K562 (cell line): ENCODE measurements around the gene POM121C. TPM values are rescaled to one million over a fixed set of nuclear protein-coding genes. Genes with fewer than 3 reads are reported as not detected.
"Not testable (repeated sequence)": the region's sequence is repeated elsewhere in the genome, so short reads cannot be mapped to it uniquely, and the experiment has no call there.

Source experiments
- ATAC-seq: fragments of 200-7000 bp; cut with Tn5 transposase; 3 replicates; pipeline ENCODE4 v1.9.1; 2020; ENCODE audit warnings: moderate library complexity
- BruUV-seq: library from RNA; stranded (reverse); fragments of 400-500 nt; replicated peaks from 2 replicates; lab custom pipeline; 2021; lab: Mats Ljungman, UMichigan
- CTCF ChIA-PET: fragments of 300-600 bp; formaldehyde crosslinking; extraction: SDS; loops from one replicate; lab custom pipeline; 2021; ENCODE audit warnings: low intra/inter-chr PET ratio; lab: Yijun Ruan, JAX
- POLR2A ChIA-PET: fragments of 300-600, 350-650 bp; sonication (Branson Sonifier 250); formaldehyde crosslinking; extraction: SDS; loops from one replicate; lab custom pipeline; 2021; ENCODE audit warnings: antibody characterized with exemption, inconsistent platforms; lab: Yijun Ruan, JAX
- DNase-seq, 4 experiments: peaks; one replicate each; pipeline versions ENCODE4 v3.0.0 to v3.0.0-alpha.2; 2011 to 2018; ENCODE audit warnings: low spot score in 3 of 4, mixed read lengths in 3 of 4; ENCODE audit errors: extremely low read depth in 1 of 4
- FAIRE-seq: peaks from 2 replicates; lab custom pipeline; 2011; peaks lifted over from hg19 to GRCh38; lab: Jason Lieb, UNC
- H2AFZ ChIP-seq: 2 replicates; pipeline ENCODE4 v1.6.0; 2011; ENCODE audit warnings: low read depth, low read length, control low read depth, inconsistent platforms
- H3K27ac ChIP-seq: fragments of 200-600 bp; 3 replicates; pipeline ENCODE4 v1.8.0; 2011; ENCODE audit warnings: low read depth, mild to moderate bottlenecking, control low read depth, inconsistent platforms, low read length, moderate library complexity, mixed read lengths; ENCODE audit errors: extremely low read depth
- H3K27me3 ChIP-seq, 2 experiments: fragments of 300-600 bp in 1 of 2; 2 replicates in 1 of 2; 3 replicates in 1 of 2; pipeline versions ENCODE4 v1.6.0 to v1.8.0; 2011; ENCODE audit warnings: inconsistent platforms in 2 of 2, low read length in 2 of 2, mild to moderate bottlenecking in 1 of 2, mixed read lengths in 1 of 2, moderate library complexity in 1 of 2; ENCODE audit not compliant: control insufficient read depth in 2 of 2, insufficient read depth in 2 of 2
- H3K36me3 ChIP-seq: fragments of 300-600 bp; 3 replicates; pipeline ENCODE4 v1.8.0; 2011; ENCODE audit warnings: mild to moderate bottlenecking, low read length, inconsistent platforms; ENCODE audit not compliant: control insufficient read depth, insufficient read depth
- H3K4me1 ChIP-seq, 2 experiments: fragments of 200-600 bp in 1 of 2; replicated peaks in 1 of 2; 2 replicates in 1 of 2; 3 replicates in 1 of 2; pipeline versions ENCODE4 v1.5.1 to v1.8.0; 2011; ENCODE audit warnings: inconsistent platforms in 2 of 2, low read length in 2 of 2, mild to moderate bottlenecking in 1 of 2, mixed read lengths in 1 of 2, moderate library complexity in 1 of 2; ENCODE audit not compliant: control insufficient read depth in 2 of 2, insufficient read depth in 2 of 2
- H3K4me2 ChIP-seq: 2 replicates; pipeline ENCODE4 v1.6.1; 2011; ENCODE audit warnings: low read length, control low read depth, inconsistent platforms, mixed read lengths; ENCODE audit not compliant: insufficient read depth
- H3K4me3 ChIP-seq: fragments of 200-600 bp; sonication (generic), shearing (Covaris generic); 2 replicates; pipeline ENCODE4 v1.5.1; 2016; ENCODE audit warnings: control low read depth, inconsistent platforms
- H3K79me2 ChIP-seq: fragments of 200-600 bp; 3 replicates; pipeline ENCODE4 v1.8.0; 2011; ENCODE audit warnings: low read length, inconsistent platforms; ENCODE audit not compliant: control insufficient read depth, insufficient read depth
- H3K9ac ChIP-seq, 2 experiments: 2 replicates each; pipeline versions ENCODE4 v1.6.0 to v1.6.1; 2011; ENCODE audit warnings: low read depth in 2 of 2, low read length in 2 of 2, control low read depth in 1 of 2, inconsistent platforms in 1 of 2, mild to moderate bottlenecking in 1 of 2, mixed read lengths in 1 of 2; ENCODE audit not compliant: insufficient read depth in 1 of 2
- H3K9me1 ChIP-seq: one replicate; pipeline ENCODE4 v1.6.0; 2011; ENCODE audit warnings: inconsistent platforms, mild to moderate bottlenecking, low read length, moderate library complexity; ENCODE audit not compliant: control insufficient read depth, insufficient read depth
- H3K9me3 ChIP-seq: replicated peaks from 2 replicates; pipeline ENCODE4 v1.5.1; 2011; ENCODE audit warnings: low read depth, low read length, inconsistent platforms; ENCODE audit not compliant: control insufficient read depth, insufficient read depth
- H4K20me1 ChIP-seq: replicated peaks from 2 replicates; pipeline ENCODE4 v1.6.1; 2011; ENCODE audit warnings: low read length, inconsistent platforms, mixed read lengths; ENCODE audit not compliant: control insufficient read depth, insufficient read depth
- NFIC ChIP-seq: fragments of 450-650 bp; IDR thresholded peaks from 2 replicates; pipeline ENCODE4 v1.6.1; 2017; ENCODE audit warnings: mild to moderate bottlenecking, inconsistent platforms
- POLR2A ChIP-seq: fragments of 450-650 bp; conservative IDR thresholded peaks from 2 replicates; pipeline ENCODE4 v1.6.1; 2016
- POLR2AphosphoS5 ChIP-seq: IDR thresholded peaks from 2 replicates; pipeline ENCODE4 v1.6.1; 2011; ENCODE audit warnings: mild to moderate bottlenecking, low read depth, low read length, moderate library complexity; ENCODE audit not compliant: control insufficient read depth, insufficient read depth
- POLR2B ChIP-seq: fragments of 450-650 bp; IDR thresholded peaks from 2 replicates; pipeline ENCODE4 v1.6.1; 2018; ENCODE audit warnings: low read depth; ENCODE audit not compliant: partially characterized antibody
- SUPT5H ChIP-seq: fragments of 450-650 bp; IDR thresholded peaks from 2 replicates; pipeline ENCODE4 v1.6.1; 2016
- WGBS: fragments of 100-300 bp; shearing (Covaris generic); methylation state at CpG from one replicate; pipeline ENCODE4 v1.1.6; 2016; ENCODE audit warnings: low coverage, mixed read lengths; ENCODE audit not compliant: insufficient coverage; ENCODE audit errors: missing lambda C conversion rate; 5-methylcytosine and 5-hydroxymethylcytosine counted together
- in situ Hi-C: fragments of 300-500 bp; cut with MboI; formaldehyde crosslinking; loops from 4 replicates; pipeline ENCODE4 v1.15.0; 2018; ENCODE audit warnings: inconsistent platforms, mixed read lengths
- intact Hi-C: fragments of 100-400 bp; cut with micrococcal nuclease; formaldehyde crosslinking; loops from 2 replicates; pipeline ENCODE4 v1.14.2; 2022
- polyA plus RNA-seq, 8 experiments: library from polyadenylated mRNA; depleted of rRNA in 4 of 8; stranded (reverse) in 5 of 8; unstranded in 3 of 8; fragments of >200 nt; fragmentation: Nextera tagmentation in 2 of 8; fragmentation: Illumina TruSeq in 1 of 8; extraction: Ambion mirVana in 2 of 8; extraction: Trizol in 1 of 8; gene quantifications; 2 replicates each; pipeline versions ENCODE4 v1.2.1 to v1.2.3, GENCODE V29; 2011 to 2014; ENCODE audit warnings: inconsistent platforms in 1 of 8, missing spikeins in 1 of 8
- total RNA-seq, 7 experiments: library from RNA; depleted of rRNA in 6 of 7; stranded (reverse); fragments of >200 nt in 6 of 7; fragmentation: Illumina TruSeq in 2 of 7; extraction: Trizol in 2 of 7; gene quantifications; 2 replicates each; pipeline versions ENCODE4 v1.2.1 to v1.2.3, GENCODE V29; 2011 to 2021; ENCODE audit warnings: low replicate concordance in 1 of 7

POM121C gene
- total and polyA plus RNA-seq, 9 of the 15 experiments (the other 6 are each of a cell fraction or from before 2014, with no cell fraction given), result 7.1 to 119 (median 21.4) TPM

- intact Hi-C loops, CTCF ChIA-PET, H3K9me1 ChIP-seq, FAIRE-seq, H3K9me3 ChIP-seq, H3K4me2 ChIP-seq, H3K27ac ChIP-seq, H3K79me2 ChIP-seq, in situ Hi-C loops, H3K27me3 ChIP-seq, H3K4me1 ChIP-seq, H2AFZ ChIP-seq, H3K4me3 ChIP-seq, H3K9ac ChIP-seq, DNase-seq, BruUV-seq, H4K20me1 ChIP-seq, POLR2A ChIA-PET, ATAC-seq: not testable (repeated sequence)
- peaks cover 29% of the 10 kb centered on the region; the same call in 1 of the 3 replicates for H3K36me3 ChIP-seq
- WGBS, result 90% methylated on average over 4 of the region's 11 CpGs
- peak; percentile 35; the same call in 1 of the 2 replicates for TF ChIP-seq POLR2AphosphoS5
Measured at GRCh38 chr7:75415428-75415817, 70.7 kb downstream of the POM121C start.

DNA sequence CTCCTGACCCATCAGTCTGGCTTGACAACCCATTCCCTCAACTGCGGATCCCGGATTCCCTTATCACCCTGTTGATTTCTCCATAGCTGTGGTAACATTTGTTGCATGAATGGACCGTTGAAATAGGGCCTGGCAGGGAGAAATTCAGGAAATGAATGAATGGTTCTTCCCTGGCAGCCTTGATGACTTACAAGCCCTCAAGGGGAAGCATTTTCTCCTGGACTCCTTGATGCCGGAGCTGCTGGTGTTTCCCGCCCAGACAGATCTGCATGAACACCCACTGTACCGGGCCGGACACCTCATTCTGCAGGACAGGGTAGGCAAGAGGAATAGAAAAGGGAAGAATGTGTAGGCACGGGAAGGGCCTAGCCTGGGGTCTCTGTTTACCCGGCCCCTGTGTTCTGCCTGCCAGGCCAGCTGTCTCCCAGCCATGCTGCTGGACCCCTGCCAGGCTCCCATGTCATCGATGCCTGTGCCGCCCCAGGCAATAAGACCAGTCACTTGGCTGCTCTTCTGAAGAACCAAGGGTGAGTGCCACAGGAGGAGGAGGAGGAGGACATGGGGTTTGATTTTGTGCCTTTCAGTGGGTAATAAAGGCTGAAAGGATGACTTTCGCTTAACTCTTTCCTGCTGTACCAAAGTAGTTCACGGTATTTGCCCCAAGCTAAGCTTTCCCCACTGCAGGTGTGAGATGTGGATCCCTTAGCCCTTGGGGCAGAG is 71.2 kb downstream of the POM121C start:
- H3K4me2 ChIP-seq, H3K79me2 ChIP-seq, intact Hi-C loops, H3K4me3 ChIP-seq, in situ Hi-C loops, H3K4me1 ChIP-seq, POLR2A ChIA-PET, H3K27me3 ChIP-seq, DNase-seq, H3K27ac ChIP-seq, CTCF ChIA-PET, H3K9me1 ChIP-seq, FAIRE-seq, BruUV-seq, H3K9me3 ChIP-seq, H4K20me1 ChIP-seq, H3K9ac ChIP-seq, H2AFZ ChIP-seq, ATAC-seq: not testable (repeated sequence)
- TF ChIP-seq NFIC (peak; percentile 45), POLR2B (peak; percentile 34), POLR2A (peak; percentile 60), SUPT5H (peak; percentile 53; the same call in 1 of the 2 replicates)
- WGBS, result 87% methylated on average over 7 of the region's 13 CpGs
- peaks cover 24% of the 10 kb centered on the region; the same call in 1 of the 3 replicates for H3K36me3 ChIP-seq

GRCh38 chr7:75414204-75414603 is 71.9 kb downstream of the POM121C start:
- H2AFZ ChIP-seq, ATAC-seq, H4K20me1 ChIP-seq, H3K27me3 ChIP-seq, FAIRE-seq, H3K9me1 ChIP-seq, POLR2A ChIA-PET, in situ Hi-C loops, H3K9ac ChIP-seq, H3K4me2 ChIP-seq, H3K9me3 ChIP-seq, H3K79me2 ChIP-seq, H3K27ac ChIP-seq, H3K4me1 ChIP-seq, intact Hi-C loops, H3K4me3 ChIP-seq, DNase-seq, CTCF ChIA-PET: not testable (repeated sequence)
- 68% methylated on average over 3 of the region's 6 CpGs for WGBS
- peaks cover 20% of the 10 kb centered on the region; the same call in 1 of the 3 replicates for H3K36me3 ChIP-seq
- BruUV-seq, result TSS peak; percentile 17
